KOPT-K1 (cell line): Measurements from ENCODE around the gene ALG14.

Experiments
- H3K27ac ChIP-seq: fragments of 200-600 bp; sonication (generic); 2 replicates; pipeline ENCODE4 v1.5.1; 2016; ENCODE audit warnings: antibody characterized with exemption, mild to moderate bottlenecking, low read depth, low read length; ENCODE audit not compliant: poor library complexity, severe bottlenecking
- H3K36me3 ChIP-seq: fragments of 200-600 bp; sonication (generic); 2 replicates; pipeline ENCODE4 v1.5.1; 2017; ENCODE audit warnings: antibody characterized with exemption, mild to moderate bottlenecking, low read length, moderate library complexity; ENCODE audit not compliant: insufficient read depth
- H3K9me3 ChIP-seq: fragments of 200-600 bp; sonication (generic); 2 replicates; pipeline ENCODE4 v1.5.1; 2017; ENCODE audit warnings: antibody characterized with exemption, low read length, mild to moderate bottlenecking; ENCODE audit not compliant: insufficient read depth, poor library complexity, severe bottlenecking

The ALG14 gene

DNA sequence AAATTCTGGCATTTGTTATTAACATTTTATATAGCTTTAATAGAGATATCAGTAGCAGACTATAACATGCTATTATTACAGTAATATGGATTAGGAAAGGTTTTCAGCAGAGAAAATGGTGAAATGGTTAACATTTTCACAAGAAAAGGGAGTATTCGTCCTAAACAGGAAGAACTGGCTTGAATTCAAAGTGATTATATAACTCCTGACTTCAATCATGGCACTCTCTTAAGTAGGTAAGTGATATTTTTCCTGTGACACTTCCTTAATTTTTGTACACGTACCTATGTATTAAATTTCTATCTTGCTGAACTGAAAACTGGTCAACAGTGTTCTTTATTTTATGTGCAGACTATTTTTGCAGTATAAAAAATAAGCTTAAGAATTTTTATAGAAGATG, 77.9 kb downstream of the ALG14 start:
- Histone ChIP-seq H3K27ac (no peak overlapping the region), H3K36me3 (no peaks in the 10 kb centered on the region), H3K9me3 (no peaks in the 10 kb centered on the region)

DNA sequence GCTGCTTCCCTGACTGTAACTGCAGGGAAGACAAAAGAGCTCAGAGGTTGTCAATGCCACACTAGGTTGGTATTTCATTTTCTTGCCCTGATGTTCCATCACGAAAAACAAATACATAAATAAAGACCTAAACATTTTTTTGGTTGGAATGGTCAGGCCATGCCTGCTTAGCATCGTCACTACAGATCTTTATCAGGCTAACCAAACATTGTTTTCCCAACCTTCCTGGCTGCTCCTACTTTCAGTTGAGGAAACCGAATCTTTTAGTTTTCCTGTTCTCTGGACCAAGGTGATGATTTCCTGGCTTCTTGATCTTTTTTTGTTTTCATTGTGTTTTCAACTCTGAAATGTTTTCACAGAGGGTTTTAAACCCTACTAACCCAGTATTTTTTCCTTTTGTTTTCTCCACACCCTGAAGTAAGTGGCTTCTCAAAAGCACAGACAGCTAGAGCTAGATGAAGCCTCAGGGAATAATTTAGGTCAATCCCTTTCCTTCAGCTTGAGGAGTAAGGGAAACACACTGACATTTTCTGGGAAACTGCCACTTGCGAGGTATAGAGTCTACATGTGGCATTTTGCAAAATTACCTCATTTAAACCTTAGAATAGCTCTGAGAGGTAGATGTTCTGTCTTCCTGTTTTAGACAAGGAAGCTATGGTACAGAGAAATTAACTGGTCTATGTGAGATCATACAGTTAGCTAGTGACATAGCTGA, 78.7 kb downstream of the ALG14 start:
- H3K36me3 ChIP-seq, result no peaks in the 10 kb centered on the region
- H3K9me3 ChIP-seq, result no peaks in the 10 kb centered on the region
- H3K27ac ChIP-seq, result no peak overlapping the region

- Histone ChIP-seq H3K27ac (no peak overlapping the region), H3K36me3 (no peaks in the 10 kb centered on the region), H3K9me3 (no peaks in the 10 kb centered on the region)
Observed at GRCh38 chr1:94992863-94993563, 79.7 kb downstream of the ALG14 start.

- Histone ChIP-seq H3K36me3 (no peaks in the 10 kb centered on the region), H3K27ac (no peak overlapping the region), H3K9me3 (no peaks in the 10 kb centered on the region)
Observed at GRCh38 chr1:94992161-94992560, 80.6 kb downstream of the ALG14 start.

DNA sequence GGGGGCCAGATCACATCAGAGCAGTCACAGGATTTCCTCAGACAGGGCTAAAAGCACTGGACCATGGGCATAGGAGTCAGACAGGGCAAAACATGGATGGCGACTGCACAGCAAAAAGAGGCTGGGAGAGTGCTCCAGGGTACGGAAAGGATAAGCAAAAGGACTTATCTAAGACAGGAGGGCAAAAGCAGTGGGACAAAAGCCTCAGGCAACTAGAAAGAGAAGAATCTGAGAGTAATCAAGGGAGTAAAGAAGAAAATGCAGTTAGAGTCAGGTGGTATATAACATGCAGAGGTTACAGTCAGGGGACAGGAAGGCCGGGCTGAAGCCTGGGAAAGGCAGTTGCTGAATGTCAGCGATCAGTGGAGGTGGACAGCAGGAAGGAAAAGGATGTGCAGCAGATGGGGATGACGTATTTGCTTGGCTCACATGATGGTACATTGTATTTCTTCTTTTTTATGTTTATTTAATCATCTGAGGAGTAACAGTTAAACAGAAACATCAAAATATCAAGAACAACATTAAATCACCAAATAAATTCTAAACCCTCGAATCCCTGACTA, 82.8 kb downstream of the ALG14 start:
- Histone ChIP-seq H3K9me3 (no peaks in the 10 kb centered on the region), H3K36me3 (no peaks in the 10 kb centered on the region), H3K27ac (no peak overlapping the region)

- Histone ChIP-seq H3K36me3 (no peaks in the 10 kb centered on the region), H3K27ac (no peak overlapping the region), H3K9me3 (no peaks in the 10 kb centered on the region)
Observed at GRCh38 chr1:94989398-94989797, 83.4 kb downstream of the ALG14 start.

GRCh38 chr1:94988356-94988755, 84.4 kb downstream of the ALG14 start:
- H3K36me3 ChIP-seq, result no peaks in the 10 kb centered on the region
- no peak overlapping the region for H3K27ac ChIP-seq
- no peaks in the 10 kb centered on the region for H3K9me3 ChIP-seq

DNA sequence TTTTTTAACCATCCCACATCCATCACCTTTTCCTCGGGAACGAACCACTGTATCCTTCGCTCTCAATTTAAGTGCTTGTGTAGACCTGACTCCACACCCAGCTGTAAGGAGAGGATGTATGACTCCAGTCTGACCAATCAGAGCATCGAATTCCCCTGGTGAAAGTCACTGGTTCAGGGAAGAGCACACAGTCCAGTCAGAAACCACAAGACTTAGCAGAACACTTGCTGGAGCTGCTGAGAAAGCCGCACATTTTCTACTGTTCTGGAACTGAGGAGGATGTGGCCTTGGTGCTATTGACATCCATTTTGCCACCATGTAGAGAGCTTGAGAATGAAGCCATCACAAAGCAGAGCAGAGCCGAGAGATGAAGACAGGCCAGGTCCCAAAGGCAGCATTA, 86.0 kb downstream of the ALG14 start:
- no peaks in the 10 kb centered on the region for H3K9me3 ChIP-seq
- no peak overlapping the region for H3K27ac ChIP-seq
- H3K36me3 ChIP-seq, result no peaks in the 10 kb centered on the region

GRCh38 chr1:94983171-94983739, 89.5 kb downstream of the ALG14 start:
- Histone ChIP-seq H3K36me3 (no peaks in the 10 kb centered on the region), H3K27ac (no peak overlapping the region), H3K9me3 (no peaks in the 10 kb centered on the region)

- Histone ChIP-seq H3K27ac (no peak overlapping the region), H3K9me3 (no peaks in the 10 kb centered on the region), H3K36me3 (no peaks in the 10 kb centered on the region)
Observed at GRCh38 chr1:94982398-94982797, 90.4 kb downstream of the ALG14 start.

DNA sequence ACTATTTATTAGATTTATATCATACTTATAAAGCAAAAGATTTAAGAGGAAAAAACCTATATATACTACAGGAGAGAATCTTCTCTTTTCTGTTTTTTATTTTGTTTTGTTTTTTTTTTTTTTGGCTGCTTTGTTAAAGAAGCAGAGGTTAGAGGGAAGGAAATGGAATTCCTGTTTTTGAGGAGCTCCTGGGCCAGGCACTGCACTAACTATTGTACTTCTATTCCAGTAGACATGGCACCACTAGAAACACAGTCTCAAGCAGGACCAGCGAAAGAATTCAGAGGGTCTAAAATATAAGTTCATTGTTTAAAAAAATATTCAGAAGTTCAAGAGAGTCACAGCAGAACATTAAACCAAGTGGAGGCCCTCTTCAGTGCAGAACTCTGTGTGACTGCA, 91.2 kb downstream of the ALG14 start:
- Histone ChIP-seq H3K36me3 (no peaks in the 10 kb centered on the region), H3K9me3 (no peaks in the 10 kb centered on the region), H3K27ac (no peak overlapping the region)

DNA sequence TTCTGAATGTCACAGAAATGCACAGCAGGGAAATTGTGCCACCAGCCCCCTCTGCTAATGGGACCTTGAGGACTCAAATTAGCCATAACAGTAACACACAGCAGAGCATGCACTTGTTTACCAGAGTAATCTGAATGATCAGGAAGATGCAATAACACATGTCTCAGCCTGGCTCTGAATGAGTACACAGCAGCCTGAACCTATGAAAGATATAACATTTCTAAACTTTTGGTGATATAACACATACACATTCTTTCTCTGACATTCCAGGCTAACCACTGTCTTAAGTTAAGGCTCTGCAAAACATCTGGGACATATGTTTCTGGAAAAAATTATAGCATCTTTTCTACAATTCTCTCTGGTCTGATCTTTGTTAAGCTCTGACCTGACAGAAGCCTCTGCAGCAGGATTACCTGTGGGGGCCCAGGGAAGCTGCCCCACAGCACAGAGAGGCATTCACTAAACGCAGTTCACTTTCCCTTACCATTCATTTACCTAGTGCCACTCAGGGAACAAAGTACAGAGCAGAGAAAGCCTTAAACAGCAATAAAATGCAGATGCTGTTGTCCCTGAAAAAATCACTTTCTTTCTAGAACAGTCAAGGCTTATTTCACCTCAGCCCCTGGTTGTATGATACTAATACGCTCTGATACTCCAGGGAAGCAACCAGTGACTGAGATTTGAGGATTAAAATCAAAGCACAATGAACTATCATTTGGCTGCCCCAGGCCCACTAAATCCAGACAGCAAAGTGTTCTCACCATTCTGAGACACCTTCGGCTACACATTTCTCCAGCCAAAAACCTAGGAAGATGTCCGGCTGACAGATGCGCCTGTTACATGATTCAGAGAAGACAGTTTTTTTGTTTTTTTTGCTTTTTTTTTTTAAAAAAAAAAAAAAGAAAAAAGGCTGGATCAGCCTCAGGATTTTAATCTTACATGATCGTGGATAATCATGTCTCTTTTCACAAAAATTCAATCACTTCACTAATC, 91.9 kb downstream of the ALG14 start:
- H3K9me3 ChIP-seq, result no peaks in the 10 kb centered on the region
- no peaks in the 10 kb centered on the region for H3K36me3 ChIP-seq
- H3K27ac ChIP-seq, result no peak overlapping the region

- Histone ChIP-seq H3K9me3 (no peaks in the 10 kb centered on the region), H3K36me3 (no peaks in the 10 kb centered on the region), H3K27ac (no peak overlapping the region)
Observed at GRCh38 chr1:94979656-94980581, 92.8 kb downstream of the ALG14 start.

DNA sequence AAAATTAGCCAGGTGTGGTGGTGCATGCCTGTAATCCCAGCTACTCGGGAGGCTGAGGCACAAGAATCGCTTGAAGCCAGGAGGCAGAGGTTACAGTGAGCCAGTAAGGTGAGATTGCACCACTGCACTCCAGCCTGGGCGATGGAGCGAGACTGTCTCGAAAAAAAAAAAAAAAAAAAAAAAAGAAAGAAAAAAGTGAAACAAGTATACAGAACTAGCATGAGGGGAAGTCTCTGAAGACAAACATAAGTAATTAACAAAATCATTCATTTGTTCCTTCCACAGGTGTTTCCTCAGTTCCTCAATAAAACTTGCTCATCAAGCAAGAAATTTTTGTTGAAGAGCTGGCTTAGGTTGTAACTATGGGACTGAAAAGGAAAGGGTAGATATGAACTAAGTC, 93.6 kb downstream of the ALG14 start:
- Histone ChIP-seq H3K9me3 (no peaks in the 10 kb centered on the region), H3K27ac (no peak overlapping the region)

More for the DNA sequence above, 93.6 kb downstream of the ALG14 start:
- no peaks in the 10 kb centered on the region for H3K36me3 ChIP-seq
